Activated T-helper 17 cell treated with anti-CD3 and anti-CD28 coated beads, Interleukin-2, amount 50 U/mL, for 72 hours (primary cell): ENCODE results near the gene COL18A1. TPM values are rescaled to one million over a fixed set of nuclear protein-coding genes. Genes with fewer than 3 reads are reported as not detected.
"Not testable (repeated sequence)": the region's sequence is repeated elsewhere in the genome, so short reads cannot be mapped to it uniquely, and the experiment has no call there.

Experiments
- ATAC-seq: fragments of 150-1000 bp; cut with Tn5 transposase; replicated peaks from 2 replicates; pipeline ENCODE4 v1.10.0; 2021; ENCODE audit warnings: mild to moderate bottlenecking, moderate library complexity
- H3K27ac Mint-ChIP-seq: one replicate; pipeline ENCODE4 v1.8.0; 2022; ENCODE audit warnings: mixed read lengths
- H3K27me3 Mint-ChIP-seq: one replicate; pipeline ENCODE4 v1.8.0; 2022; ENCODE audit warnings: mixed read lengths
- H3K36me3 Mint-ChIP-seq: one replicate; pipeline ENCODE4 v1.8.0; 2022; ENCODE audit warnings: low read depth, mild to moderate bottlenecking, mixed read lengths
- H3K4me1 Mint-ChIP-seq: one replicate; pipeline ENCODE4 v1.8.0; 2022; ENCODE audit warnings: mixed read lengths
- H3K4me3 Mint-ChIP-seq: one replicate; pipeline ENCODE4 v1.8.0; 2022; ENCODE audit warnings: mild to moderate bottlenecking, mixed read lengths
- H3K9me3 Mint-ChIP-seq: one replicate; pipeline ENCODE4 v1.8.0; 2022; ENCODE audit warnings: mixed read lengths
- total RNA-seq, 2 donors: library from RNA; stranded (reverse); gene quantifications; one replicate each; pipeline ENCODE4 v1.2.3, GENCODE V29; 2022

Gene COL18A1
- total RNA-seq, 2 donors from 2014 or later, result 3.2 to 3.9 TPM

DNA sequence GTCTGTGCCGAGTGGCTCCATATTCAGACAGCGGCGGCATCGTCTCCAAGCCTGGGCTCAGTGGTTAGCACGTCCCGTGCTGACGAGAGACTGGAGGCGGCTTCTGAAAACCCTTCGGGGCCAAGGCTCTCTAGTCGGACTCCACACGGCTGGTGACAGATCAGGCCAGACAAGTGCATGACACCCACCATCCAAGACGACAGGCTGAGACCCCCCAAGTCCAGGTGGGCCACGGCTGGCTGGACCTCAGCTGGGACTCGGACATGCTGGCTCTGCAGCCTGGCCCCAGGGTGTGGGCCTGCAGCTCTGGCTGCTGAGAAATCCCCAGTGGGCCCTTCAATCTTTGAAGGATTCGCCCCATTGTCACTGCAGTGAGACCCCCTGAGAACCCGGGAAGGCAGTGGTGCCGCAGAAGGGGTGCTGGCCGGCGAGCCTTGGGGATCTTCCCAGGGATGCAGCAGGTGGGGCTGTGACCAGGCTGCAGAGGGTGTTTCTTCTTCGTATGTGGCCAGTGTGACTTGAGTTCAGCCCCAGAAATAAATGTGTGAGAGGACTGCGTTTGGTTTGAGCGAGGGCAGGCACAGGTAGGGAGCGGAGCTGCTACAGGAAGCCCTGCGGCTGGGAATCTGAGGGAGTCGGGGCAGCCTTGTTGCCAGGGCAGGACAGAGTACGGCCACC is 153.2 kb downstream of the COL18A1 start:
- peaks cover 6% of the 10 kb centered on the region for H3K4me1 Mint-ChIP-seq
- no peak overlapping the region for H3K4me3 Mint-ChIP-seq
- peaks cover 16% of the 10 kb centered on the region for H3K27me3 Mint-ChIP-seq
- H3K9me3 Mint-ChIP-seq, result no peaks in the 10 kb centered on the region
- H3K27ac Mint-ChIP-seq, result no peak overlapping the region
- peaks cover 6% of the 10 kb centered on the region for H3K36me3 Mint-ChIP-seq
- ATAC-seq, result no peak

GRCh38 chr21:45559216-45560105 is 154.5 kb downstream of the COL18A1 start:
- Mint-ChIP-seq H3K9me3 (no peaks in the 10 kb centered on the region), H3K36me3 (peaks cover 5% of the 10 kb centered on the region), H3K4me3 (no peak overlapping the region), H3K27me3 (peaks cover 21% of the 10 kb centered on the region), H3K27ac (no peak overlapping the region), H3K4me1 (peaks cover 4% of the 10 kb centered on the region)
- no peak for ATAC-seq

DNA sequence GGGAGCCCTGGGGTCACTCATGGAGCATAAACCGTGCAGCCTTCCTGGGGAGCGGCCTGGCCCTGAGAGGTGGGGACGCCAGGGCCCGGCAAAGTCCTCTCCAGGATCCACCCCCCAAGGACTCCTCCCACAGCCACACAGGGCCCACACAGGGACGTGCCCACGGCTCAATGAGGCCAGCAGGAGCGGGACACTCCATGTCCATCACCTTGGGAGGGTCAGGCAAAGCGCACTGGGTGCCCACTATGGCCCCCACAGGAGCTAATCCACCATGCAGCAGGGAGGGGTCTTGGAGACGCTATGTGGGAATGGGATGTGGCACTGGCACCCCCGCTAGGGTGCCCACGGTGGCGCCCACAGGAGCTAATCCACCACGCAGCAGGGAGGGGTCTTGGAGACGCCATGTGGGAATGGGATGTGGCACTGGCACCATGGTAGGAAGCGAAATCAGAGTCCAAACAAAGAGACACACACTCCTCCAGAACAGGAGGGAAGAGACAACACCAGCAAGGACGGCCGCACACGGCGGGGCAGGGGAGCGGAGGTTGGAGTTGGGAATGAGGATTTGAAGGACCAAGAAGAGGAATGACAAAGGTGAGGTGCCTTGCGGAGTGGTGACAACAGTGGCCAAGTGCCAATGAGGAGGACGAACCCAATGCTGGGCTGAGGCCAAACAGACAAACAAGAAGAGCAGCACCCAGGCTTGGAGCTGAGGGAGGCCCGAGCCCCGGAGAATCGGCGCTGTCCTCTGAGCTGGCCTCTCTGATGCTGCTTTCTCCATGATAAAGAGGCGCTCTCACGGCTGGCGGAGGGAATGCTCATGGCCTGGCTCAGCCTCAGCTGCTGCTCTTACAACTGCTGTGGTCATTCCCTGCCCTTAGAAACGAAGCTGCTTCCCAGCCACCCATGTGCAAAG is 155.4 kb downstream of the COL18A1 start:
- no peaks in the 10 kb centered on the region for H3K4me1 Mint-ChIP-seq
- ATAC-seq, result no peak
- no peaks in the 10 kb centered on the region for H3K36me3 Mint-ChIP-seq
- no peak overlapping the region for H3K27ac Mint-ChIP-seq
- H3K4me3 Mint-ChIP-seq, result no peak overlapping the region
- H3K9me3 Mint-ChIP-seq, result no peaks in the 10 kb centered on the region
- H3K27me3 Mint-ChIP-seq, result peaks cover 21% of the 10 kb centered on the region

GRCh38 chr21:45561241-45561640 is 156.3 kb downstream of the COL18A1 start:
- H3K36me3 Mint-ChIP-seq, ATAC-seq, H3K27ac Mint-ChIP-seq, H3K4me3 Mint-ChIP-seq, H3K4me1 Mint-ChIP-seq, H3K9me3 Mint-ChIP-seq: not testable (repeated sequence)
- peaks cover 21% of the 10 kb centered on the region for H3K27me3 Mint-ChIP-seq

- H3K4me1 Mint-ChIP-seq, result no peaks in the 10 kb centered on the region
- no peak overlapping the region for H3K27ac Mint-ChIP-seq
- H3K36me3 Mint-ChIP-seq, result no peaks in the 10 kb centered on the region
- ATAC-seq, result no peak
- H3K27me3 Mint-ChIP-seq, result peaks cover 21% of the 10 kb centered on the region
- H3K4me3 Mint-ChIP-seq, result no peak overlapping the region
- H3K9me3 Mint-ChIP-seq, result no peaks in the 10 kb centered on the region
Observed at GRCh38 chr21:45562402-45562801, 157.4 kb downstream of the COL18A1 start.

- ATAC-seq, result no peak
- Mint-ChIP-seq H3K9me3 (no peaks in the 10 kb centered on the region), H3K27me3 (peaks cover 21% of the 10 kb centered on the region), H3K27ac (no peak overlapping the region), H3K4me1 (no peaks in the 10 kb centered on the region), H3K4me3 (no peak overlapping the region), H3K36me3 (no peaks in the 10 kb centered on the region)
Observed at GRCh38 chr21:45562965-45563364, 158.0 kb downstream of the COL18A1 start.

Other genes with a start within 250 kb of the COL18A1 start
- gene POFUT2, start 117.3 kb upstream of the COL18A1 start, total RNA-seq, result 10 to 100 TPM; 12.0 to 22.8 TPM
- gene SLC19A1, start 137.3 kb downstream of the COL18A1 start, total RNA-seq, result 10 to 100 TPM; 41.4 to 82.2 TPM
- 10 to 100 TPM; 11.6 to 16.5 TPM for gene PCBP3, start 238.6 kb downstream of the COL18A1 start, total RNA-seq